ENCODE measurements around the gene TSR3. TPM values are rescaled to one million over a fixed set of nuclear protein-coding genes. Genes with fewer than 3 reads are reported as not detected.

The TSR3 gene
- total RNA-seq, 2 experiments from 2014 or later = 48.5 to 50.7 TPM

GRCh38 chr16:1338119-1338730, 13.5 kb downstream of the TSR3 start:
- CTCF ChIA-PET = interaction anchor here (0.8 kb wide), 1 partner anchor 29 kb away, joined by 3 read pairs; the partner anchor contains the start of gene UBE2I
- DNase-seq = peak; percentile 50
- no peak overlapping the region for H3K4me3 Mint-ChIP-seq

GRCh38 chr16:1337486-1337885, 14.2 kb downstream of the TSR3 start:
- intact Hi-C loops (cut with micrococcal nuclease) = loop anchor here (10.0 kb wide), 1 partner anchor 337 kb away; the partner anchor contains the start of gene JPT2
- Mint-ChIP-seq H3K27ac (no peak overlapping the region), H3K36me3 (ENCODE audit: low read depth) (no peaks in the 10 kb centered on the region), H3K27me3 (ENCODE audit: low read depth) (peaks cover 15% of the 10 kb centered on the region), H3K4me3 (no peak overlapping the region), H3K9me3 (no peaks in the 10 kb centered on the region), H3K4me1 (ENCODE audit: low read depth) (peaks cover 10% of the 10 kb centered on the region)
- CTCF ChIA-PET = interaction anchor here (0.8 kb wide), 1 partner anchor 28 kb away, joined by 3 read pairs; the partner anchor contains the start of gene UBE2I
- DNase-seq = no peak

More at GRCh38 chr16:1338119-1338730, 13.5 kb downstream of the TSR3 start:
- intact Hi-C loops (cut with micrococcal nuclease) = loop anchor here (10.0 kb wide), 1 partner anchor 337 kb away; the partner anchor contains the start of gene JPT2
- H3K9me3 Mint-ChIP-seq = no peaks in the 10 kb centered on the region
- H3K27me3 Mint-ChIP-seq (ENCODE audit: low read depth) = peaks cover 11% of the 10 kb centered on the region
- H3K27ac Mint-ChIP-seq = no peak overlapping the region
- no peaks in the 10 kb centered on the region for H3K36me3 Mint-ChIP-seq (ENCODE audit: low read depth)
- H3K4me1 Mint-ChIP-seq (ENCODE audit: low read depth) = peaks cover 14% of the 10 kb centered on the region

- CTCF ChIA-PET = interaction anchor here (1.0 kb wide), 1 partner anchor 27 kb away, joined by 3 read pairs; no protein-coding TSS in a partner anchor
- Mint-ChIP-seq H3K4me3 (no peak overlapping the region), H3K9me3 (no peaks in the 10 kb centered on the region)
These were observed 15.1 kb downstream of the TSR3 start for GRCh38 chr16:1336619-1337018.

GRCh38 chr16:1335996-1336395, 15.7 kb downstream of the TSR3 start:
- no peak overlapping the region for H3K27ac Mint-ChIP-seq
- DNase-seq = no peak
- CTCF ChIA-PET = interaction anchor here (1.0 kb wide), 1 partner anchor 28 kb away, joined by 3 read pairs; no protein-coding TSS in a partner anchor
- H3K4me3 Mint-ChIP-seq = no peak overlapping the region
- H3K36me3 Mint-ChIP-seq (ENCODE audit: low read depth) = no peaks in the 10 kb centered on the region
- H3K9me3 Mint-ChIP-seq = no peaks in the 10 kb centered on the region
- peaks cover 13% of the 10 kb centered on the region for H3K4me1 Mint-ChIP-seq (ENCODE audit: low read depth)
- intact Hi-C loops (cut with micrococcal nuclease) = loop anchor here (10.0 kb wide), 1 partner anchor 339 kb away; the partner anchor contains the start of gene JPT2
- peaks cover 22% of the 10 kb centered on the region for H3K27me3 Mint-ChIP-seq (ENCODE audit: low read depth)

More at GRCh38 chr16:1336619-1337018, 15.1 kb downstream of the TSR3 start:
- H3K27ac Mint-ChIP-seq = no peak overlapping the region
- no peaks in the 10 kb centered on the region for H3K36me3 Mint-ChIP-seq (ENCODE audit: low read depth)
- peaks cover 19% of the 10 kb centered on the region for H3K27me3 Mint-ChIP-seq (ENCODE audit: low read depth)
- peaks cover 8% of the 10 kb centered on the region for H3K4me1 Mint-ChIP-seq (ENCODE audit: low read depth)
- DNase-seq = no peak
- intact Hi-C loops (cut with micrococcal nuclease) = loop anchor here (10.0 kb wide), 1 partner anchor 338 kb away; the partner anchor contains the start of gene JPT2

- no peak for DNase-seq
- Mint-ChIP-seq H3K9me3 (no peaks in the 10 kb centered on the region), H3K27me3 (ENCODE audit: low read depth) (peaks cover 24% of the 10 kb centered on the region)
These were observed 16.3 kb downstream of the TSR3 start for GRCh38 chr16:1335211-1335971.

GRCh38 chr16:1334739-1335138, 16.9 kb downstream of the TSR3 start:
- DNase-seq = no peak
- CTCF ChIA-PET = interaction anchor here (0.8 kb wide), 1 partner anchor 25 kb away, joined by 3 read pairs; no protein-coding TSS in a partner anchor
- H3K9me3 Mint-ChIP-seq = no peaks in the 10 kb centered on the region
- intact Hi-C loops (cut with micrococcal nuclease) = loop anchor here (10.0 kb wide), 1 partner anchor 340 kb away; the partner anchor contains the start of gene JPT2
- H3K4me3 Mint-ChIP-seq = no peak overlapping the region
- H3K27me3 Mint-ChIP-seq (ENCODE audit: low read depth) = peaks cover 24% of the 10 kb centered on the region
- no peak overlapping the region for H3K27ac Mint-ChIP-seq
- H3K4me1 Mint-ChIP-seq (ENCODE audit: low read depth) = peaks cover 13% of the 10 kb centered on the region
- H3K36me3 Mint-ChIP-seq (ENCODE audit: low read depth) = no peaks in the 10 kb centered on the region

More at GRCh38 chr16:1335211-1335971, 16.3 kb downstream of the TSR3 start:
- intact Hi-C loops (cut with micrococcal nuclease) = loop anchor here (10.0 kb wide), 1 partner anchor 339 kb away; the partner anchor contains the start of gene JPT2
- Mint-ChIP-seq H3K4me3 (no peak overlapping the region), H3K4me1 (ENCODE audit: low read depth) (peaks cover 13% of the 10 kb centered on the region), H3K27ac (no peak overlapping the region), H3K36me3 (ENCODE audit: low read depth) (no peaks in the 10 kb centered on the region)
- CTCF ChIA-PET = interaction anchor here (0.8 to 1.0 kb wide), 2 partner anchors 24 to 28 kb away, joined by 3 read pairs; no protein-coding TSS in a partner anchor

- Mint-ChIP-seq H3K27ac (no peak overlapping the region), H3K36me3 (ENCODE audit: low read depth) (no peaks in the 10 kb centered on the region), H3K27me3 (ENCODE audit: low read depth) (peaks cover 24% of the 10 kb centered on the region), H3K9me3 (no peaks in the 10 kb centered on the region), H3K4me3 (no peak overlapping the region), H3K4me1 (ENCODE audit: low read depth) (peaks cover 13% of the 10 kb centered on the region)
- intact Hi-C loops (cut with micrococcal nuclease) = loop anchor here (10.0 kb wide), 1 partner anchor 341 kb away; the partner anchor contains the start of gene JPT2
- CTCF ChIA-PET = no interaction called here
- DNase-seq = no peak
These were observed 17.6 kb downstream of the TSR3 start for GRCh38 chr16:1333854-1334700.

GRCh38 chr16:1333149-1333812, 18.4 kb downstream of the TSR3 start, which contains the start of gene BAIAP3:
Gene BAIAP3, plus strand, starts transcription at chr16:1333645. Its CDS starts 4,905 bp downstream, at chr16:1338550.
- H3K27ac Mint-ChIP-seq = no peak within 1 kb of the TSS
- no peaks in the 10 kb centered on the region for H3K9me3 Mint-ChIP-seq
- no peak within 1 kb of the TSS for H3K4me3 Mint-ChIP-seq
- H3K36me3 Mint-ChIP-seq (ENCODE audit: low read depth) = no peaks in the 10 kb centered on the region
- peak; percentile 50 for DNase-seq
- intact Hi-C loops (cut with micrococcal nuclease) = loop anchor here (10.0 kb wide), 1 partner anchor 342 kb away; the partner anchor contains the start of gene JPT2
- CTCF ChIA-PET = interaction anchor here (2.5 kb wide), 1 partner anchor 9 kb away, joined by 7 read pairs; no protein-coding TSS in a partner anchor
- H3K27me3 Mint-ChIP-seq (ENCODE audit: low read depth) = peaks cover 24% of the 10 kb centered on the region
- H3K4me1 Mint-ChIP-seq (ENCODE audit: low read depth) = peaks cover 13% of the 10 kb centered on the region

GRCh38 chr16:1332618-1333148, 19.0 kb downstream of the TSR3 start:
- H3K4me1 Mint-ChIP-seq (ENCODE audit: low read depth) = peaks cover 13% of the 10 kb centered on the region
- H3K36me3 Mint-ChIP-seq (ENCODE audit: low read depth) = no peaks in the 10 kb centered on the region
- CTCF ChIA-PET = interaction anchor here (0.7 to 2.5 kb wide), 2 partner anchors 10 to 61 kb away, joined by 5 to 7 read pairs; no protein-coding TSS in a partner anchor
- peaks cover 24% of the 10 kb centered on the region for H3K27me3 Mint-ChIP-seq (ENCODE audit: low read depth)
- no peak for DNase-seq
- H3K4me3 Mint-ChIP-seq = no peak overlapping the region
- H3K27ac Mint-ChIP-seq = no peak overlapping the region
- H3K9me3 Mint-ChIP-seq = no peaks in the 10 kb centered on the region
- intact Hi-C loops (cut with micrococcal nuclease) = loop anchor here (10.0 kb wide), 1 partner anchor 342 kb away; the partner anchor contains the start of gene JPT2

- Mint-ChIP-seq H3K27me3 (ENCODE audit: low read depth) (peaks cover 24% of the 10 kb centered on the region), H3K9me3 (no peaks in the 10 kb centered on the region), H3K27ac (no peak overlapping the region), H3K36me3 (ENCODE audit: low read depth) (no peaks in the 10 kb centered on the region), H3K4me1 (ENCODE audit: low read depth) (peaks cover 13% of the 10 kb centered on the region), H3K4me3 (no peak overlapping the region)
- intact Hi-C loops (cut with micrococcal nuclease) = loop anchor here (10.0 kb wide), 1 partner anchor 343 kb away; the partner anchor contains the start of gene JPT2
- CTCF ChIA-PET = interaction anchor here (0.7 to 2.5 kb wide), 2 partner anchors 10 to 61 kb away, joined by 5 to 7 read pairs; no protein-coding TSS in a partner anchor
- peak; percentile 27 for DNase-seq
These were observed 19.7 kb downstream of the TSR3 start for GRCh38 chr16:1331712-1332617.
